Left lobe of liver (tissue), 2 donors: Measurements from ENCODE around the gene GPC5. TPM values are rescaled to one million over a fixed set of nuclear protein-coding genes. Genes with fewer than 3 reads are reported as not detected.
"Not testable (repeated sequence)": the region's sequence is repeated elsewhere in the genome, so short reads cannot be mapped to it uniquely, and the experiment has no call there.

Experiments
- ATAC-seq: fragments of 200-7000 bp; cut with Tn5 transposase; one replicate; pipeline ENCODE4 v1.9.1; 2020; ENCODE audit warnings: mild to moderate bottlenecking, moderate library complexity
- DNase-seq: peaks from one replicate; pipeline ENCODE4 v3.0.0-alpha.2; 2020; ENCODE audit warnings: low spot score
- total RNA-seq: library from RNA; stranded (reverse); gene quantifications from one replicate; pipeline ENCODE4 v1.2.1, GENCODE V29; 2021
- donor health status: DM: no; HTN: no; CAD: no; lungs with moderate emphysema.
- donor health status: DM: no; HTN: yes; CAD: no.

The GPC5 gene
- total RNA-seq, 1 donor from 2014 or later = 0.65 TPM

- ATAC-seq (peak; percentile 2), DNase-seq (no peak)
These were observed 29.6 kb upstream of the GPC5 start for GRCh38 chr13:91368676-91369440.

DNA sequence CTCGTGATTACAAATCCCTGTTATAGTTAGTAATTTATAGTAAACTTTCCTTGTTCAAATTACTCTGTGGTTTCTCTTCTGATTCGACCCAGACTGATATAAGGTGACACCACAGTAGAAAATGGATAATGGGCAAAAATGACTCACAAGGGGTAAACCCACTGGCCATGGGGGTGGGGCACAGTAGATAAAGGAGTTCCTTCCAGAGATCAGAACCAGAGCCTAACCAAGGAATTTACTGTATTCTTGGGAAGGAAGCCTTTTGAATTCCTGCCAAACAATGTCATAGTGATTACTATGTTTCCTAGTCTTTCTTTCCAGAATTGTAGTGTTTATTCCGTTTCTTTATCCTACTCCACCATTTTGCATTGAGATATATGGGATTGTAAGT lies 29.0 kb upstream of the GPC5 start:
- DNase-seq (no peak), ATAC-seq (no peak)

DNA sequence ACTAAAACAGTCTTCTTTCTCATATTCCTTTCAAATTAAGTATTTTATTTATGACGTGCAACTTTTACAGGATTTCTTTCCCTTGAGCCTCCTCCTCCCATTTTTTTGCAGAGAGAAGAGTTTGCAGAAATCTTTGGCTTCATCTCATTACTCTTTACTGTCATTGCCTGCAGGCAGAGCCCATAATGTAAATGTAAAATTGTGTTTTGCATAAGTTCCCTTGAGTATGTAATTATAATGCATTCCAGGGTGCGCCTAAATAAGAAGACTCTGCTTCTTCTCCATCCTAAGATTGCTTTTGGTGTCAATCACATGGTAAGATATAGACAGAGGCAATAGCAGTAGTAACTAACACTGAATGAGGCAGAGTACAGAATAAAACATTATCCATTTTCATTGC lies 27.9 kb upstream of the GPC5 start:
- ATAC-seq (no peak), DNase-seq (no peak)

- ATAC-seq = peak; percentile 90
- peak; percentile 72 for DNase-seq
These were observed 25.5 kb upstream of the GPC5 start for GRCh38 chr13:91372911-91373310.

DNA sequence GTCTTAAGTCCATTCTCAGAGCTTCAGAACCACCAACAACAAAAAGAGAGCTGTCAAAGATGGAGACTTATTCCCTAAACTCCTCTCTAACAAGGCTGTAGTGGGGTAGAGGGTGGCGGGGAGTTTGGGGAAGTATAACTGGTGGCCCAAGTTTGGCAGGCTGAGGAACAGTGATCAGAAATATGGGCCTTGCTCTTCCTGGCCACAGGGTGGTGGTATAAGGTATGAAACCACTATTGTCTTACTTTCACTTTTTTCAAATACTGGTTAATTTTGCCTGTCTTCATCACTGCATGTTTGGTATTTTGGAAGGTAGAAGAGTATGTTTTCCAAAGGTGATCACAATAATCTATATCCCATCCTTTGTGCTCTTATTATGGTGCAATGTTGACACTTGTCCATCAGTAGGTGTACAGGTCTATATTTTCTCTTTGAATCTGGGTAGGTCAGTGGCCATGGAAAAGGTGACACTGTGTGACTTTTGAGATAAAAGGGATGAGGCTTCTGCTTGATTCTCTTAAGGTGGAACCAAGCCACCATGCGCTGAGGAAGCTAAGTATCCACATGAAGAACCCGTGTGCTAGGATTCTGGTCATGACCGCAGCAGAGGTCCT lies 23.2 kb upstream of the GPC5 start:
- no peak for DNase-seq

GRCh38 chr13:91381371-91381770 lies 17.1 kb upstream of the GPC5 start:
- no peak for DNase-seq
- ATAC-seq = peak; percentile 63

More for the DNA sequence above, 23.2 kb upstream of the GPC5 start:
- ATAC-seq = peak; percentile 65

GRCh38 chr13:91383836-91384235 lies 14.6 kb upstream of the GPC5 start:
- no peak for DNase-seq
- no peak for ATAC-seq

- DNase-seq = no peak
- ATAC-seq = no peak
These were observed 13.5 kb upstream of the GPC5 start for GRCh38 chr13:91384896-91385295.

- no peak for ATAC-seq
- DNase-seq = no peak
These were observed 9.2 kb upstream of the GPC5 start for GRCh38 chr13:91389186-91389585.

DNA sequence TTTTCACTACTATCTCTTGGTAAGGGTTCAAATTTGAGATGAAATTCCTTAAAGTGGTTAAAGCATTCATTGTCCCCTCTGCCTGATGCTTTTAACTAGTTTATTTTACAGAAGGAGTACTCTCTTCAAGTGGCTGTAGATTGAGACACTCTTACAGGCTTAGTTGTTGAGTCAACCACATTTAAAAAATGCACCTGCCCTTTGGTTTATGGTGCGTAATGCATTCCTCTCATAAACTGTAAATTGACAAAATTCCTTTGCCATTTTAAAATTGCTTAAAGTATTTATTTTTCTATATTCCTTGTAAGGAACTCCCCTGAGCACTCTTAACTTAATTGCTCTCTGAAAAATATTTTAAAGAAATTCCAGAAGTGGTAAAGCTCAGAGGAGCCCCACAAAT lies 826 bp upstream of the GPC5 start:
- ATAC-seq (no peak), DNase-seq (no peak)

DNA sequence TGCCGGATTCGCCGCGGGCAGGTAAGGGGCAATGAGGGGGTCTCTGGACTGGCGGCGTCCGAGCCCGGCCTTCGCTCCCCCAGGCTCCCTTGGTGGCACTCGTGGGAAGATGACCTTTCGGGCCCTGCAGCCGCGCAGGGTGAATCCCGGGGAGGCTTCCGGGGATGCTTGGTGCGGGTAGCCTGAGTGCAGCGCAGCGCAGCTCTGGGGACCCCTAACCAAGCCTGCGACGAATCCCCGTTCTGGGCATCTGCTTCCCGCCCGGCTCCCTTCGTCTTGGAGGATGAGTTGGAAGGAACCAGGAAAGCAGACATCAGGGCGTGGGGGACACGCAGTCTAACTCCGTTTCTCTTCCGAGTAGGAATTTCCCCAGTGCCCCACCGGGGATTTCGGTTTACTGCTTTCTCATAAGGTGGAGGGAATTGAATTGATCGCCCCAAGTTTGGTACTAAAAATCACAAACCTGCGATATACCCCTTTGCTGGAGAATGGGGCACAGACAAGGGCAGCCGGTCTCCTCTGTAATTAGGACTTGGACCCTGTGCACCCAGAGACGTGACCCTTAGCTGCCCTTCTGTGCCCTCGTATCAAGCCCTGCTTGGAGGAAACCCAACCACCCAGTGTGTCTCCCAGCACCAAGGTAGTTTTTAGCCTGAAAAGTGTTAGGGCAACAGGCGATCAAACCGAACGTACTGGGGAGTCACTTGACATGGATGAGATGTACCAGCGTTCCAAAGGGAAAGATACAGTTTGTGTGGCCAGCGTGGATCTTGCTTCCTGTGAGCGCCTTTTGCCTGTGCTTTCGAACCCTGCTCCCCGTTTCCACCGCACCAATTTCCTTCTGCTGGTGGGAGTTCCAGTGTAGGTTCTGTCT lies 1.0 kb downstream of the GPC5 start:
- ATAC-seq (peak; percentile 22), DNase-seq (no peak)

DNA sequence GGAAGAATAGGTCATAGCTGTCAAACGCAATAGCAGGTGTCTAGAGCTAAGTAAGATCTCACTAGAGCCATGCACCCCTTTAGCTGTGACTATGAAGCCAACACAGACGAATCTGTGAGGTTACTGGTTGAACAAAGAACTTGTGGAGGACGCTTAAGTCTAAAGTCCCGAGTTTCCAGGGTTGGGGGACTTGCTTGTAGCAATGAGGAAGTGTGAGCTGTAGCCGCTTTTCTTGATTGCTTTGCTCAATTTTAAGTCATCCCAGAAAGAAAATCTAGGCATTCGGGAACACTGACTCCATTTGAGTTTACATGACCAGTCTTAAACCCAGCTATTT lies 1.6 kb downstream of the GPC5 start:
- no peak for DNase-seq
- no peak for ATAC-seq

DNA sequence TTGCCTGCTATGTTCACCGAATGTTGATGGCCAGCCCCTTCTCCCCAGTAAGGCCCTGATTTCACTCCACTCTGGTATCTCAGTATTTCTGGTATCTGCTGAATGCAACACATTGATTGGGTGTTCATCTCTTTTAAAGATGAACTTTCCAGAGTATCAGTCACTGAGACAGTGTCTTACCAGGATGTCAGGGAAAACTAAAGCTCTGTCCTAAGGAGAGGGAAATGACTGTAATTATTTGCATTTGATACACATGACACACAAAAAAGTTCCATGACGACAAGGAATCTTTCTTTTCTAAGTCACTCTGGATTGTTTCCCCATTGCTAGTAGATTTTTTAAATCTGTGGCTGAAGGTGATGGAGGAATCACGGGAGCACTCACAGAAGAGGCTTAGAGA lies 2.2 kb downstream of the GPC5 start:
- ATAC-seq (no peak), DNase-seq (no peak)

DNA sequence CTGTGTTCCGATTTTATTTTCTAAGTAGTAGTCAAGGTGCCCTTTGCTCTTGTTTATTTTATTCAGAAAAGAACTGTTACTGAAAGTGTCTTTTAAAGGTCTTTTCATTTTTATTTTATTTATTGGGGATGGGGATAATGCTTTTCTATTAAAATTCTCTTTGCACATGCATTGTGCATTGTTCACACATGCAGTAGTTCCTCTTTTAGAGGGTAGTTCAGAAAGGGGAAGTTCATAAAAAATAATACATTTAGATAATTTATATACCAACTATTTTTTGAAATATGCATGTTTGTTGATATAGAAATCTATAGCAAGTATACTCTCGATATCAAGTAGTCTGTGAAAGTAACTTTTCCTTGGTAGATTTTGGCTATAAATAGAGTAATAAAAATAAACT lies 3.5 kb downstream of the GPC5 start:
- ATAC-seq = no peak
- DNase-seq = no peak

- no peak for DNase-seq
- ATAC-seq = no peak
These were observed 6.8 kb downstream of the GPC5 start for GRCh38 chr13:91405240-91405639.

GRCh38 chr13:91406619-91407018 lies 8.2 kb downstream of the GPC5 start:
- no peak for DNase-seq
- ATAC-seq = peak; percentile 81

GRCh38 chr13:91408971-91409370 lies 10.6 kb downstream of the GPC5 start:
- no peak for DNase-seq
- ATAC-seq = no peak

DNA sequence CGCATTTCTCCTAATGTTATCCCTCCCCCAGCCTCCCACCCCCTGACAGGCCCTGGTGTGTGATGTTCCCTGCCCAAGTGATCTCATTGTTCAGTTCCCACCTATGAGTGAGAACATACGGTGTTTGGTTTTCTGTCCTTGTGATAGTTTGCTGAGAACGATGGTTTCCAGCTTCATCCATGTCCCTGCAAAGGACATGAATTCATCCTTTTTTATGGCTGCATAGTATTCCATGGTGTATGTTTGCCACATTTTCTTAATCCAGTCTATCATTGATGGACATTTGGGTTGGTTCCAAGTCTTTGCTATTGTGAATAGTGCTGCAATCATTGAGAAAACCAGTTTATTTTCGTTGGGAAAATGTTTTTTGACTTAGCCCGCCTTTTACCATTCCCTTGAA lies 18.2 kb downstream of the GPC5 start:
- not testable (repeated sequence) for DNase-seq

GRCh38 chr13:91417660-91418325 lies 19.4 kb downstream of the GPC5 start:
- DNase-seq (no peak), ATAC-seq (no peak)

More for the DNA sequence above, 18.2 kb downstream of the GPC5 start:
- ATAC-seq = not testable (repeated sequence)

GRCh38 chr13:91426913-91427312 lies 28.5 kb downstream of the GPC5 start:
- no peak for ATAC-seq
- no peak for DNase-seq

DNA sequence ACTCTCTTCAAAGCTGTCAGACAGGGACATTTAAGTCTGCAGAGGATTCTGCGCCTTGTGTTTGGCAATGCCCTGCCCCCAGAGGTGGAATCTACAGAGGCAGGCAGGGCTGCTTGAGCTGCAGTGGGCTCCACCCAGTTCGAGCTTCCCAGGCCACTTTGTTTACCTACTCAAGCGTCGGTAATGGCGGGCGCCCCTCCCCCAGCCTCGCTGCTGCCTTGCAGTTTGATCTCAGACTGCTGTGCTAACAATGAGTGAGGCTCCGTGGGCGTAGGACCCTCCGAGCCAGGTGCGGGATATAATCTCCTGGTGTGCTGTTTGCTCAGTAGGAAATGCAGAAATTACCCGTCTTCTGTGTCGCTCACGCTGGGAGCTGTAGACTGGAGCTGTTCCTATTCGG lies 40.3 kb downstream of the GPC5 start:
- not testable (repeated sequence) for DNase-seq, ATAC-seq
